Stimulated activated CD8-positive, alpha-beta memory T cell treated with anti-CD3 and anti-CD28 coated beads, Interleukin-12 subunit alpha, Interleukin-12 subunit beta, amount 100 ng/mL, for 24 hours (primary cell): ENCODE measurements around the gene CLDND1.
"Not testable (repeated sequence)": the region's sequence is repeated elsewhere in the genome, so short reads cannot be mapped to it uniquely, and the experiment has no call there.

ENCODE experiments used
- DNase-seq: peaks from one replicate; pipeline ENCODE4 v3.0.0-alpha.2; 2020; ENCODE audit errors: extremely low read depth

Gene CLDND1

GRCh38 chr3:98522544-98523281, at the start of gene CLDND1:
Gene CLDND1, minus strand, starts transcription at chr3:98522902. Its CDS starts 1,478 bp downstream, at chr3:98521424.
- DNase-seq = peak; percentile 82

- DNase-seq = no peak
Observed at GRCh38 chr3:98568402-98568801, 45.7 kb upstream of the CLDND1 start.

- no peak for DNase-seq
Observed at GRCh38 chr3:98567666-98568270, 45.1 kb upstream of the CLDND1 start.

- DNase-seq = no peak
Observed at GRCh38 chr3:98565843-98566242, 43.1 kb upstream of the CLDND1 start.

GRCh38 chr3:98565237-98565643, 42.5 kb upstream of the CLDND1 start:
- no peak for DNase-seq

GRCh38 chr3:98564282-98565005, 41.7 kb upstream of the CLDND1 start:
- no peak for DNase-seq

- no peak for DNase-seq
Observed at GRCh38 chr3:98563661-98564281, 41.1 kb upstream of the CLDND1 start.

GRCh38 chr3:98561727-98562521, 39.2 kb upstream of the CLDND1 start:
- no peak for DNase-seq

- no peak for DNase-seq
Observed at GRCh38 chr3:98560911-98561310, 38.2 kb upstream of the CLDND1 start.

- not testable (repeated sequence) for DNase-seq
Observed at GRCh38 chr3:98559769-98560168, 37.1 kb upstream of the CLDND1 start.

- DNase-seq = no peak
Observed at GRCh38 chr3:98558100-98558827, 35.6 kb upstream of the CLDND1 start.

- DNase-seq = peak; percentile 35
Observed at GRCh38 chr3:98557324-98558010, 34.8 kb upstream of the CLDND1 start.

- peak; percentile 27 for DNase-seq
Observed at GRCh38 chr3:98556164-98557130, 33.7 kb upstream of the CLDND1 start.

GRCh38 chr3:98555025-98555379, 32.3 kb upstream of the CLDND1 start:
- DNase-seq = no peak

GRCh38 chr3:98554580-98554979, 31.9 kb upstream of the CLDND1 start:
- no peak for DNase-seq

GRCh38 chr3:98553753-98554152, 31.1 kb upstream of the CLDND1 start:
- no peak for DNase-seq

- no peak for DNase-seq
Observed at GRCh38 chr3:98553021-98553563, 30.4 kb upstream of the CLDND1 start.

GRCh38 chr3:98552232-98553020, 29.7 kb upstream of the CLDND1 start:
- no peak for DNase-seq
